GM21367 (cell line): Measurements from ENCODE around the gene TAF6L.
A peak's percentile ranks its signal among the peaks of the same experiment; 100 is the strongest.
"Not testable (repeated sequence)": the region's sequence is repeated elsewhere in the genome, so short reads cannot be mapped to it uniquely, and the experiment has no call there.

Source experiments
- ATAC-seq: cut with Tn5 transposase; IDR thresholded peaks from one replicate; pipeline ENCODE4 v1.9.1; 2021; ENCODE audit not compliant: unreplicated experiment

The TAF6L gene

GRCh38 chr11:62805076-62805892 is 34.1 kb downstream of the TAF6L start, which contains the start of gene NXF1:
Gene NXF1, minus strand, starts transcription at chr11:62805440. Its CDS starts 84 bp downstream, at chr11:62805356.
- ATAC-seq = peak; percentile 65

- ATAC-seq = peak; percentile 5
These were observed 34.8 kb downstream of the TAF6L start for GRCh38 chr11:62805961-62806441.

- ATAC-seq = no peak
These were observed 35.5 kb downstream of the TAF6L start for GRCh38 chr11:62806611-62807121.

GRCh38 chr11:62810748-62811147 is 39.6 kb downstream of the TAF6L start:
- ATAC-seq = no peak

GRCh38 chr11:62811659-62812058 is 40.5 kb downstream of the TAF6L start:
- no peak for ATAC-seq

GRCh38 chr11:62816557-62816956 is 45.4 kb downstream of the TAF6L start:
- ATAC-seq = no peak

GRCh38 chr11:62817129-62817528 is 45.9 kb downstream of the TAF6L start:
- no peak for ATAC-seq

- no peak for ATAC-seq
These were observed 52.5 kb downstream of the TAF6L start for GRCh38 chr11:62823677-62824076.

- not testable (repeated sequence) for ATAC-seq
These were observed 56.9 kb downstream of the TAF6L start for GRCh38 chr11:62828130-62828529.

- ATAC-seq = no peak
These were observed 59.8 kb downstream of the TAF6L start for GRCh38 chr11:62830904-62831519.

GRCh38 chr11:62831520-62832335 is 60.5 kb downstream of the TAF6L start, which contains the start of gene STX5:
Gene STX5, minus strand, starts transcription at chr11:62832051. Its CDS starts 808 bp downstream, at chr11:62831243.
- peak; percentile 69 for ATAC-seq

GRCh38 chr11:62832336-62833234 is 61.4 kb downstream of the TAF6L start, which contains the start of gene TEX54:
Gene TEX54, minus strand, starts transcription at chr11:62832841.
- ATAC-seq = no peak

- no peak for ATAC-seq
These were observed 64.1 kb downstream of the TAF6L start for GRCh38 chr11:62835336-62835735.
